Sciatic nerve (tissue), 2 donors: ENCODE results near the gene ANO8. TPM values are rescaled to one million over a fixed set of nuclear protein-coding genes. Genes with fewer than 3 reads are reported as not detected.

ENCODE experiments used
- ATAC-seq: fragments of 200-7000 bp; cut with Tn5 transposase; one replicate; pipeline ENCODE4 v1.9.1; 2020; ENCODE audit warnings: mild to moderate bottlenecking, moderate library complexity
- DNase-seq: peaks from one replicate; pipeline ENCODE4 v3.0.0-alpha.2; 2020; ENCODE audit warnings: low spot score
- intact Hi-C: fragments of 100-400 bp; cut with DNase I; formaldehyde crosslinking; loops from one replicate; pipeline ENCODE4 v1.14.2; 2022
- total RNA-seq: library from RNA; stranded (reverse); fragmentation: NEBNext Ultra II Directional; extraction: Animal tissue kit (Norgen Biotek cat#: 25700); gene quantifications from one replicate; pipeline ENCODE4 v1.2.1, GENCODE V29; 2021
- donor health status: DM: no; HTN: no; CAD: no.
- donor health status: DM: no; HTN: no; CAD: no.

ANO8 gene
- total RNA-seq, 1 donor from 2014 or later, result 14.8 TPM

GRCh38 chr19:17320435-17320834 is 14.2 kb downstream of the ANO8 start:
- intact Hi-C loops, result no loop called here
- no peak for ATAC-seq
- DNase-seq, result no peak

- ATAC-seq, result no peak
- no peak for DNase-seq
- intact Hi-C loops, result no loop called here
Measured at GRCh38 chr19:17319473-17320238, 15.0 kb downstream of the ANO8 start.

GRCh38 chr19:17318966-17319365 is 15.7 kb downstream of the ANO8 start:
- DNase-seq (no peak), ATAC-seq (no peak)
- intact Hi-C loops, result no loop called here

- intact Hi-C loops, result no loop called here
- ATAC-seq (no peak), DNase-seq (peak; percentile 60)
Measured at GRCh38 chr19:17314007-17314593, 20.6 kb downstream of the ANO8 start.

GRCh38 chr19:17312189-17313113 is 22.2 kb downstream of the ANO8 start:
- ATAC-seq (no peak), DNase-seq (no peak)
- intact Hi-C loops, result no loop called here

- intact Hi-C loops, result no loop called here
- no peak for DNase-seq
- no peak for ATAC-seq
Measured at GRCh38 chr19:17311455-17312188, 23.0 kb downstream of the ANO8 start.

- DNase-seq, result no peak
- intact Hi-C loops, result no loop called here
- no peak for ATAC-seq
Measured at GRCh38 chr19:17309965-17310461, 24.6 kb downstream of the ANO8 start.

GRCh38 chr19:17309198-17309964 is 25.3 kb downstream of the ANO8 start, which contains the start of gene DDA1:
Gene DDA1 (plus strand): TSS chr19:17309563. CDS start chr19:17309655, 92 bp downstream.
- ATAC-seq, result peak; percentile 93
- intact Hi-C loops, result no loop called here
- DNase-seq, result peak; percentile 99

- ATAC-seq (no peak), DNase-seq (no peak)
- intact Hi-C loops, result no loop called here
Measured at GRCh38 chr19:17307876-17308377, 26.7 kb downstream of the ANO8 start.

- no peak for DNase-seq
- ATAC-seq, result no peak
- intact Hi-C loops, result no loop called here
Measured at GRCh38 chr19:17306285-17306714, 28.4 kb downstream of the ANO8 start.

- DNase-seq (peak; percentile 95), ATAC-seq (peak; percentile 78)
- intact Hi-C loops, result no loop called here
Measured at GRCh38 chr19:17305517-17306284, 29.0 kb downstream of the ANO8 start, which contains the start of gene MRPL34. Gene MRPL34 (plus strand): TSS chr19:17305872. CDS start chr19:17305893, 21 bp downstream.

GRCh38 chr19:17305216-17305516 is 29.5 kb downstream of the ANO8 start:
- DNase-seq, result no peak
- no peak for ATAC-seq
- intact Hi-C loops, result no loop called here

- ATAC-seq, result no peak
- DNase-seq, result no peak
- intact Hi-C loops, result no loop called here
Measured at GRCh38 chr19:17304386-17305215, 30.1 kb downstream of the ANO8 start.

GRCh38 chr19:17303940-17304267 is 30.8 kb downstream of the ANO8 start:
- DNase-seq, result no peak

GRCh38 chr19:17303167-17303939 is 31.3 kb downstream of the ANO8 start, which contains the start of gene ABHD8:
Gene ABHD8 (minus strand): TSS chr19:17303425. CDS start chr19:17301616, 1,809 bp downstream.
- intact Hi-C loops, result no loop called here
- peak; percentile 98 for DNase-seq
- ATAC-seq, result peak; percentile 91

More at GRCh38 chr19:17303940-17304267, 30.8 kb downstream of the ANO8 start:
- intact Hi-C loops, result no loop called here
- no peak for ATAC-seq
